ENCODE results near the gene TMEM63C.
A peak's percentile ranks its signal among the peaks of the same experiment; 100 is the strongest.

TMEM63C gene

GRCh38 chr14:77194706-77195105 is 13.1 kb downstream of the TMEM63C start:
- peak in 1 of 10 donors; percentile 43 for DNase-seq
- intact Hi-C loops (cut with DNase I) = no loop called here

- intact Hi-C loops (cut with DNase I) = no loop called here
- peak in 3 of 10 donors; percentile 35 to 81 (median 78) for DNase-seq
Observed at GRCh38 chr14:77195766-77196165, 14.2 kb downstream of the TMEM63C start.

GRCh38 chr14:77197988-77198387 is 16.4 kb downstream of the TMEM63C start:
- peak in 1 of 10 donors; percentile 39 for DNase-seq
- intact Hi-C loops (cut with DNase I) = no loop called here

GRCh38 chr14:77198561-77198960 is 17.0 kb downstream of the TMEM63C start:
- intact Hi-C loops (cut with DNase I) = no loop called here
- peak in 1 of 10 donors; percentile 52 for DNase-seq

- DNase-seq = peak in 3 of 10 donors; percentile 57 to 76 (median 72)
- intact Hi-C loops (cut with DNase I) = no loop called here
Observed at GRCh38 chr14:77199590-77199989, 18.0 kb downstream of the TMEM63C start.

GRCh38 chr14:77200406-77200985 is 18.9 kb downstream of the TMEM63C start:
- peak in 3 of 10 donors; percentile 71 to 83 (median 76) for DNase-seq
- intact Hi-C loops (cut with DNase I) = no loop called here

GRCh38 chr14:77201696-77202095 is 20.1 kb downstream of the TMEM63C start:
- intact Hi-C loops (cut with DNase I) = no loop called here
- DNase-seq = peak in 2 of 10 donors; percentile 32 to 65

GRCh38 chr14:77203611-77204458 is 22.2 kb downstream of the TMEM63C start:
- intact Hi-C loops (cut with DNase I) = no loop called here
- peak in 4 of 10 donors; percentile 28 to 87 (median 80) for DNase-seq

- intact Hi-C loops (cut with DNase I) = no loop called here
- DNase-seq = peak in 2 of 10 donors; percentile 64 to 70
Observed at GRCh38 chr14:77204459-77204771, 22.8 kb downstream of the TMEM63C start.

- intact Hi-C loops (cut with DNase I) = no loop called here
Observed at GRCh38 chr14:77204907-77205306, 23.3 kb downstream of the TMEM63C start.

GRCh38 chr14:77205566-77205965 is 24.0 kb downstream of the TMEM63C start:
- intact Hi-C loops (cut with DNase I) = no loop called here
- DNase-seq = peak in 3 of 10 donors; percentile 12 to 66 (median 54)

More at GRCh38 chr14:77204907-77205306, 23.3 kb downstream of the TMEM63C start:
- peak in 3 of 10 donors; percentile 12 to 31 (median 12) for DNase-seq

- peak in 2 of 10 donors; percentile 62 to 70 for DNase-seq
- intact Hi-C loops (cut with DNase I) = no loop called here
Observed at GRCh38 chr14:77206261-77206824, 24.7 kb downstream of the TMEM63C start.

GRCh38 chr14:77206877-77207389 is 25.3 kb downstream of the TMEM63C start:
- intact Hi-C loops (cut with DNase I) = no loop called here

GRCh38 chr14:77208291-77208978 is 26.8 kb downstream of the TMEM63C start:
- intact Hi-C loops (cut with DNase I) = no loop called here
- DNase-seq = peak in 9 of 10 donors; percentile 40 to 93 (median 67)

More at GRCh38 chr14:77206877-77207389, 25.3 kb downstream of the TMEM63C start:
- peak in 2 of 10 donors; percentile 44 to 52 for DNase-seq

- DNase-seq = peak in 1 of 10 donors; percentile 33
- intact Hi-C loops (cut with DNase I) = no loop called here
Observed at GRCh38 chr14:77208979-77209318, 27.4 kb downstream of the TMEM63C start.

- intact Hi-C loops (cut with DNase I) = loop anchor here (5.0 kb wide), 1 partner anchor 60 kb away; no protein-coding TSS in a partner anchor
- DNase-seq = peak in 2 of 10 donors; percentile 6 to 52
Observed at GRCh38 chr14:77212097-77212870, 30.7 kb downstream of the TMEM63C start.

GRCh38 chr14:77212943-77213678 is 31.5 kb downstream of the TMEM63C start:
- DNase-seq = peak; percentile 31 to 95 (median 64)
- intact Hi-C loops (cut with DNase I) = loop anchor here (5.0 kb wide), 1 partner anchor 61 kb away; no protein-coding TSS in a partner anchor

- peak in 1 of 10 donors; percentile 10 for DNase-seq
- intact Hi-C loops (cut with DNase I) = loop anchor here (5.0 kb wide), 1 partner anchor 61 kb away; no protein-coding TSS in a partner anchor
Observed at GRCh38 chr14:77213679-77214016, 32.0 kb downstream of the TMEM63C start.

GRCh38 chr14:77214216-77214615 is 32.6 kb downstream of the TMEM63C start:
- intact Hi-C loops (cut with DNase I) = loop anchor here (5.0 kb wide), 1 partner anchor 62 kb away; no protein-coding TSS in a partner anchor
- peak in 2 of 10 donors; percentile 60 to 64 for DNase-seq

Data from posterior cingulate gyrus (tissue), 11 donors.